Midbrain (tissue), 1 donor: ENCODE measurements around the gene TTC16.

Source experiments
- DNase-seq: peaks from one replicate; lab custom pipeline; 2025; lab: John Stamatoyannopoulos, UW

Gene TTC16

DNA sequence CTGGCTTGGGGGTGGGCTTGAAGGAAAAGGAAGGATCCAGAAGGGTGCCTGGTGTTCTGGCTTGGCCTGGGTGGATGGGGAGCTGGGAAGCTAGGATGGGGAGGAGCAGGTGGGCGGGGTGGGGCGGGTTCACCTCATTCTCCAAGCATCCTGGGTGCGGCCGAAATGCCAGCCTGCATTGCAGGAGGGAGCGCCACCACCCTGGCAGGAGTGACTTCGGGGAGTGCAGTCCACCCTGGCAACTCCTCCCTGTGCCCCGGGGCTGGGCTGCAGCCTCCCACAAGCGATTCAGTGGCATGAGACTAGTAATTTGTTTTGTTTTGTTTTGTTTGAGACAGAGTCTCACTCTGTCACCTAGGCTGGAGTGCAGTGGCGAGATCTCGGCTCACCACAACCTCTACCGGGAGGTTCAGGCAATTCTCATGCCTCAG is 5.5 kb downstream of the TTC16 start:
- no peak for DNase-seq

DNA sequence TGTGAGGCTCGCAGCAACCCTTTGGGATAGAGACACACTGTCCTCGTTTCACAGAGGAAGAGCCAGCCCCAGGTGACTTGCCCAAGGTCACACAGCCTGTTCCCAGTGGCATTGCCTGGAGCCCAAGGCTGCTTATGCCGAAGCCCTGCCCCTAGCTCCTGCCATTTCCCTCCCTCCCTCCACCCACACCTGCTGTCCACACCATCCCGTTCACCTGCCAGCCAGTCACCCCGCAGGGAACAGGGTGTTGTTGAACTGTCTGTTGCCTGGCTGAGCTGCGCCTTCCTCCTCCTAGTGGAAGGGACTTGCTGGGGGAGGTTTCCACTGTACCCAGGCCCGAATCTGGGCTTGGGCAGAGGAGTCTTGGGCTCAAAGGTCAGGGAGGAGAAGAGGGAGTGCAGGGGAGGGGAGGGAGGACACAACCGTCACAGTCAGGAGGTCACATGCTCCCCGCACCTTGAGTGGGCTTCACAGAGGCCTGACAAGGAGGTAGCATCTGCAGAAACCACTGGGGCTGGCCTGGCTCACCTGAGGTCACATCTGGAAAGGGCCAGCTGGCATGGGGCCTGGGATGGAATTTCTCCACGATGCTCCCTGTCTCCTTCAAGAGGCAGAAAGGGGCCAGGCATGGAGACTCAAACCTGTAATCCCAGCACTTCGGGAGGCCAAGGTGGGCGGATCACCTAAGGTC is 6.3 kb downstream of the TTC16 start:
- DNase-seq = no peak

- DNase-seq = no peak
Measured at GRCh38 chr9:127723013-127723412, 7.1 kb downstream of the TTC16 start.

- no peak for DNase-seq
Measured at GRCh38 chr9:127723444-127723843, 7.6 kb downstream of the TTC16 start.

GRCh38 chr9:127724012-127724411 is 8.1 kb downstream of the TTC16 start:
- no peak for DNase-seq

GRCh38 chr9:127726871-127727270 is 11.0 kb downstream of the TTC16 start:
- DNase-seq = no peak

- no peak for DNase-seq
Measured at GRCh38 chr9:127728808-127729207, 12.9 kb downstream of the TTC16 start.

DNA sequence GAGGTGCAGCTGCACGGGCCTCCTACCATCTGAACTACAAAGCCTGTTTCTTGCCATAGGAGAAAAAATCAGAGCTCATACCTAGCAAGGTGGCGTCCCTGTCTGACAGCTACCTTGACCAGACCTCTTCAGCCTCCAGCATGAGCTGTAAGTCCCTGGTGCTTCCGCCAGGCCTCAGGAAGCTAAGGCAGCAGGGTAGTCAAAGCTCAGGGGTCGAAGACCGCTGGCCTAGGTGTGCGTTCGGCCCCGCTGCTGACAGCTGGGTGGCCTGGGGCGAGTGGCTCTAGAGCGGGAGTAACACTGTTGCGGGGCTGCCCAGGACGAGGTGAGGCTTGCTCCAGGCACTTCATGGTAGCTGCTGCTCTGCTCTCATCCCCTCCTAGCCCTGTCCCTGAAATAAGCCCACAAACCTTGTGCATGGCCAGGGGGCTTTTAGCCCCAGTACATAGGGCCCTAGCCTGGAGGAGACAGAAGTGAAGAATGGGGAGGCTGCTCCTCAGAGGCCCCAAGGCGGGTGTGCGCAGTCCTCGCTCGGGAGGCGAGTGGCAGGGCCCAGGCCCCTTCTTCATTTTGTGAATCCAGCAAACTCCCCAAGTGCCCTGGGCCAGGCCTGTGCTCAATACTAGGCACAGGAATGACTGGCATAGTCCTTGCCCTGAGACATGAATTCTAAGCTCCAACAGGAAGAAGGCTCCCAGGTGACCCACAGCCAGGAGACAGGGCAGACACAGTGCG is 13.8 kb downstream of the TTC16 start:
- no peak for DNase-seq

DNA sequence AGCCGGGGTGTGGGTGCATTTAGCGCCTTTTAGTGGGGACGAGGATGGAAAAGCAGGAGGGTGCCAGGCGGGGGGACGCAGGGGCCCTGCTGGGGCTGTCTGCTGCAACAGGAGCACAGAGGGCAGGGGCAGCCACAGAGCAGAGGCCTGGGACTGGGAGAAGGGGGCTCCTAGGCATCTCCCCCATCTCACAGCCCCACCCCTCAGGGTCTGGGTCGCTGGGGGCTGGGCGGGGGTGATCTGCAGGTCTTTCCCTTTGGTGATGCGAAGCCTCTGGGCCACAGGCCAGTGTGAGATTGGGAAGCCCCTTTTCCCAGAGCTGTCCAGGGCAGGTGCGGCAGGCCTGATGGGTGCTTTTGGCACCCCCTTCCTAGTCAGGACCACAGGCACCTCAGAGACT is 14.4 kb downstream of the TTC16 start:
- no peak for DNase-seq

DNA sequence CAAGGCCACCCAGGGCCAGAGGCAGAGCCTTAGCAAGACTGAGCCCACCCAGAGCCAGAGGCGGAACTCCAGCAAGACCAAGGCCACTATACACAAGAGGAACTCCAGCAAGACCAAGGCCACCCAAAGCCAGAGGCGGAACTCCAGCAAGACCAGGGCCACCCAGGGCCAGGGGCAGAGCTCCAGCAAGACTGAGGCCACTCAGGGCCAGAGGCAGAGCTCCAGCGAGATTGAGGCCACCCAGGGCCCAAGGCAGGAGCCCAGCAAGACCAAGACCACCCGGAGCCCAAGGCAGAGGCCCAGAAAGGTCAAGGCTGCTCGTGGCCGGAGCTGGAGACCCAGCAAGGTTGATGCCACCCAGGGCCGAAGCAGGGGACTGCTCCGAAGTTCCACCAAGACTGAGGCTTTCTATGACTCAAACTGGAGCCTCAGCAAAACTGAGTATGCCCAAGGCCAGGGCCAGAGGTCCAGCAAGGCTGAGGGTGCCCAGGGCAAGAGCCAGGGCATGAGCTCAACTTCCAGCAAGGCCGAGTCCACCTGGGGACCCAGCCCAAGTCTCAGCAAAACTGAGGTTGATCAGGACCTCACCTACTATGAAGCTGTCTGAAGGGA is 15.0 kb downstream of the TTC16 start:
- DNase-seq = no peak

- no peak for DNase-seq
Measured at GRCh38 chr9:127731938-127732337, 16.1 kb downstream of the TTC16 start.

DNA sequence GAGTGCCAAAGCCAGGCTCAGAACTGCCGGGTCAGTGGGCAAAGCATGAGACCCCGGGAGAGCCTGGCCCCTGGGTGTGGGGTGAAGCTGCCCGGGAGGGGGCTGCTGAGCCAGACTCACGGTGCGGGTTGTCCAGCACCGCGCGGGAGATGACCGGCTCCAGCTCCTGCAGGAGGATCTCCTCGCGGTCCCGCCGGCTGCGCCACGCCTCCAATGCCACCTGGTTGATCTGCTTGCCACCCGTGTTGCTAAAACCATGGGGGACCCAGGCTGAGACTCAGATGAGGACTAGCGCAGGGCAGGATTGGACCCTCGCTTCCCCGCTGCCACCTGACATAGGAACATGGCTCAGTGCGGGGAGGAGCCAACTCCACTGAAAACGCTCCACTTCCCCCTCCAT is 16.6 kb downstream of the TTC16 start:
- no peak for DNase-seq

GRCh38 chr9:127733614-127734013 is 17.7 kb downstream of the TTC16 start:
- DNase-seq = no peak

DNA sequence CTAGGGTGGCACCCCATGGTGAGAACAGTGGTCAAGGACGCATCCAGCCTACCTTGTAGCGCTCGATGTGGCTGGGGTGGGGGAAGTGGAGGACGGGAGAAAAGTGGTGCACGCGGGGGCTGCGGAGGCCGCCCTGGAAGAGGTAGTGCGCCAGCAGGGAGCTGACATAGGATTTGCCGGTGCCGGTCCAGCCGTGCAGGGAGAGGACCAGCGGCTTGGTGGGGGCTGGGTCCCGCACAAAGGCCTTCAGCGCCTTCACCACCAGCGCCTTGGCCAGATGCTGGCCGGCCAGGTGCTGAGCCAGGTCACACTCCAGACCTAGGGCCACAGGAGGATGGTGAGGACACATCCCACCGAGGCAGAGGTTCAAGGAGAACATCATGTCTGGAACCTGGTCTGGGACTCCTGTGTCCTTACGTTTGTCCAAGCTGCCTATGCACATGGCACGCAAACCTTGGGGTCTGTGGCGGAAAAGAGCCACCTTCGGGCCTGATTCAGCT is 18.4 kb downstream of the TTC16 start:
- DNase-seq = no peak

- DNase-seq = peak; percentile 98
Measured at GRCh38 chr9:127734747-127735529, 19.1 kb downstream of the TTC16 start, which contains the start of gene TOR2A. TSS of gene TOR2A (minus strand) at chr9:127735294. CDS start at chr9:127735270, 24 bp downstream.

- no peak for DNase-seq
Measured at GRCh38 chr9:127735530-127736185, 19.8 kb downstream of the TTC16 start.

DNA sequence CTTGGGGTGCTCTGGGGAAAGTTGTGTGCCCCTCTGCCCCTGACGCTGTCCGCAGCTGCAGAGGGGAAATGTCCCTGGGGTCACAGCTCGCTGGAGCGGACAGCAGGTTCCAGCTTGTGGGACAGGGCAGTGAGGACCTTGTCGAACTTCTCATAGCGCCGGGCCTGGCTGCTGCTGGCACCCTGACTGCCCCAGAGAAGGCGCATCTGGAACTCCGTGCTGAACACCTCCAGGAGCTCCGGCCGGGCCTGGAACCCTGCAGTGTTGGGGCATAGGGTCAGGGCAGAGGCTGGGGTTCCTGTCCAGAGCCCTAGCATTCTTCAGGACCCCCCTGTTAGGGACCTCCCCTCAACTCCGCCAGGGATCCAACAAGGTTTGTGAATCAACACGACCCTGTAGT is 22.8 kb downstream of the TTC16 start:
- no peak for DNase-seq

DNA sequence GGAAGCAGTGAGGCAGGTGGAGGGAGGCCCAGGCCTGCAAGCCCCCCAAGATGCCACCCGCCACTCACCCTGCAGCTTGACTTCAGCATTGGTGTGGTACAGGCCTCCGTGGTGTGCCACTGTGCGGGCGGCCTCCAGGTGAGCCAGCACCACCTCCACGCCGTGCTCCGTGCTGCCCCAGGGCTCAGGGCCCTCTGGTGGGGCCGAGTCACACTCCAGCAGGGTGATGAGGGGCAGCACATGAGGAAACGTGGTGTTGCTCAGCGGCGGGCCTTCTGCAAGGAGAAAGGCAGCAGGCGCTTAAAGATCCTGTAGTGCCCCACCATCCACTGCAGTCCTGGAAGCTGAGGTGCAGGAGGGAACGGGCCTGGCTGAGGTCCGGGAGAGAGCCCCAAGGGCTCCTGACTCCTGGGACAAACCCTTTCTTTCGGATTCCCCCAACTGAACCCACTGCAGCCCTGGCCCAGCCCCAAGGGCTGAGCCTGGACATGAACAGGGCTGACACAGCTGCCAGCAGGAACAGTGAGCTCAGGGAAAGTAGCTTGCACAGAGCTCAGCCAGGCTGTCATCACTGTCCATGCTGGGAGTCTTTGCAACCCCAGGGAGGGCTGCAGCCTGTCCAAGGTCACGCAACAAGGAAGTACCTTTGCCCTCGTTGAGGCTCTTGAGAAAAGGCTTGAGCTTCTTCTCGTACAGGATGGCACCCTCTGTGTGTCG is 23.9 kb downstream of the TTC16 start:
- no peak for DNase-seq

GRCh38 chr9:127741831-127742434 is 26.1 kb downstream of the TTC16 start:
- peak; percentile 87 for DNase-seq

GRCh38 chr9:127742435-127743088 is 26.7 kb downstream of the TTC16 start:
- no peak for DNase-seq
